Regular cardiac myocyte (primary cell): ENCODE data around the gene SCGB2B2. TPM values are rescaled to one million over a fixed set of nuclear protein-coding genes. Genes with fewer than 3 reads are reported as not detected.

ENCODE experiments used
- total RNA-seq: library from RNA; depleted of rRNA; stranded (reverse); fragments of >200 nt; gene quantifications from 2 replicates; pipeline ENCODE4 v1.2.3, GENCODE V29; 2014

The SCGB2B2 gene
- total RNA-seq, result not detected in 2 replicates

GRCh38 chr19:34676697-34677385, at the start of gene SCGB2B2:
SCGB2B2 (minus strand) TSS chr19:34677159; CDS start chr19:34594563, 82,596 bp downstream.

GRCh38 chr19:34677386-34678084, 576 bp upstream of the SCGB2B2 start, which contains the start of gene ZNF302:
ZNF302 (plus strand) TSS chr19:34677678; CDS start chr19:34678805, 1,127 bp downstream.

Other genes starting within 250 kb of the SCGB2B2 start
- 180 and 203 TPM in 2 replicates for gene UBA2, start 248.8 kb downstream of the SCGB2B2 start, total RNA-seq
- gene WTIP, start 195.4 kb downstream of the SCGB2B2 start, total RNA-seq, result 30.7 and 40.6 TPM in 2 replicates
- 9.4 and 14.9 TPM in 2 replicates for gene ZNF302, start 519 bp upstream of the SCGB2B2 start, total RNA-seq
- gene ZNF181, start 57.1 kb upstream of the SCGB2B2 start, total RNA-seq, result 13.8 and 25.9 TPM in 2 replicates
- gene ZNF599, start 96.1 kb upstream of the SCGB2B2 start, total RNA-seq, result 3.6 and 5.9 TPM in 2 replicates
- 2.7 and 3.1 TPM in 2 replicates for gene ZNF30, start 249.7 kb upstream of the SCGB2B2 start, total RNA-seq